B cell (primary cell): ENCODE measurements around the gene RDH5.

Experiments used
- CTCF ChIP-seq: fragments of 200-600 bp; IDR thresholded peaks from one replicate; pipeline ENCODE4 v1.8.0; 2022; ENCODE audit warnings: antibody characterized with exemption, mild to moderate bottlenecking
- EZH2 ChIP-seq: IDR thresholded peaks from 2 replicates; pipeline ENCODE4 v1.6.1; 2012; ENCODE audit warnings: borderline replicate concordance, low read depth, mild to moderate bottlenecking, moderate library complexity, low read length; ENCODE audit not compliant: insufficient read depth, poor library complexity, severe bottlenecking

DNA sequence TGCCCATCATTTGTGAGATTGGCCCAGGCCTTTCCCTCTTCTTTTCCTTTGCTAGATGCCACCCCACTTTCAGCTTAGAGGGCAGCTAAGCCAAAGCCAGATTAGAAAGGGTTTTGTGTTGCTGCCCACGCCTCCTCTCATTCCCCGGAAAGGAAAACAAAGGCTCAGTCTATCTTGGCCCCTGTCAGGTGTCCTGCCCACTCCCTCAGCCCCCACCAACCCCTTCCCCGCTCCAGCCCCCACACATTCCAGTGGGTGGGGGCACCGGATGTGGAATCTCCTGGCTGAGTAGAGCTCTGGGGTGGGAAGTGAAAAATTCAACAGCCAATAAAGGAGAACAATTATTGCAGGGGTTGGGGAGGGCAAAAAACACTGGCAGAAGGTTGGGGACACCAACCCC lies 2.2 kb upstream of the RDH5 start:
- TF ChIP-seq CTCF (no peak), EZH2 (no peak)
